HG03097 (cell line): ENCODE measurements around the gene NRN1L.

ENCODE experiments used
- ATAC-seq: cut with Tn5 transposase; IDR thresholded peaks from one replicate; pipeline ENCODE4 v1.9.1; 2021; ENCODE audit not compliant: unreplicated experiment, low FRiP score

Gene NRN1L

GRCh38 chr16:67915831-67916723 is 31.4 kb downstream of the NRN1L start:
- no peak for ATAC-seq

- ATAC-seq, result no peak
Observed at GRCh38 chr16:67917140-67917851, 32.6 kb downstream of the NRN1L start.

GRCh38 chr16:67917852-67918236 is 33.2 kb downstream of the NRN1L start:
- no peak for ATAC-seq

- no peak for ATAC-seq
Observed at GRCh38 chr16:67919622-67920221, 35.0 kb downstream of the NRN1L start.

- ATAC-seq, result no peak
Observed at GRCh38 chr16:67922221-67922620, 37.5 kb downstream of the NRN1L start.

- no peak for ATAC-seq
Observed at GRCh38 chr16:67922740-67923139, 38.1 kb downstream of the NRN1L start.

- ATAC-seq, result no peak
Observed at GRCh38 chr16:67923414-67924116, 38.9 kb downstream of the NRN1L start.

- ATAC-seq, result no peak
Observed at GRCh38 chr16:67924140-67924906, 39.6 kb downstream of the NRN1L start.

- ATAC-seq, result no peak
Observed at GRCh38 chr16:67926181-67926750, 41.6 kb downstream of the NRN1L start.

GRCh38 chr16:67927131-67927941 is 42.7 kb downstream of the NRN1L start:
- ATAC-seq, result no peak

- ATAC-seq, result no peak
Observed at GRCh38 chr16:67928147-67928546, 43.5 kb downstream of the NRN1L start.

GRCh38 chr16:67928561-67929364 is 44.1 kb downstream of the NRN1L start:
- no peak for ATAC-seq

- no peak for ATAC-seq
Observed at GRCh38 chr16:67930191-67930590, 45.5 kb downstream of the NRN1L start.

- ATAC-seq, result no peak
Observed at GRCh38 chr16:67930678-67931211, 46.1 kb downstream of the NRN1L start.

- no peak for ATAC-seq
Observed at GRCh38 chr16:67931712-67932461, 47.2 kb downstream of the NRN1L start, which contains the start of gene CTRL. TSS of gene CTRL (minus strand) at chr16:67931862. CDS start at chr16:67931852, 10 bp downstream.

GRCh38 chr16:67932462-67932840 is 47.8 kb downstream of the NRN1L start:
- ATAC-seq, result no peak

- no peak for ATAC-seq
Observed at GRCh38 chr16:67933805-67934204, 49.1 kb downstream of the NRN1L start.
